AG04449 (cell line): Measurements from ENCODE around the gene TAF6.

ENCODE experiments used
- CTCF ChIA-PET: fragments of 350-600 bp; formaldehyde crosslinking; extraction: SDS; loops from one replicate; lab custom pipeline; 2021; ENCODE audit warnings: antibody characterized with exemption; lab: Yijun Ruan, JAX
- POLR2A ChIA-PET: fragments of 400-600, 350-600 bp; formaldehyde crosslinking; extraction: SDS; loops from one replicate; lab custom pipeline; 2020; ENCODE audit warnings: antibody characterized with exemption, inconsistent platforms; lab: Yijun Ruan, JAX
- DNase-seq: peaks from one replicate; pipeline ENCODE4 v3.0.0-alpha.2; 2010; ENCODE audit warnings: low read depth, low spot score
- H3K4me3 ChIP-seq: 2 replicates; pipeline ENCODE4 v1.5.1; 2011; ENCODE audit warnings: low read depth, mild to moderate bottlenecking, control low read depth, low read length
- TF ChIP-seq, protein P1 (sequence below): IDR thresholded peaks from one replicate; pipeline ENCODE4 v1.5.1; 2011; ENCODE audit warnings: mild to moderate bottlenecking, moderate library complexity, low read length, control low read depth, inconsistent platforms; ENCODE audit not compliant: insufficient read depth; ENCODE audit errors: missing control alignments

The TAF6 gene

DNA sequence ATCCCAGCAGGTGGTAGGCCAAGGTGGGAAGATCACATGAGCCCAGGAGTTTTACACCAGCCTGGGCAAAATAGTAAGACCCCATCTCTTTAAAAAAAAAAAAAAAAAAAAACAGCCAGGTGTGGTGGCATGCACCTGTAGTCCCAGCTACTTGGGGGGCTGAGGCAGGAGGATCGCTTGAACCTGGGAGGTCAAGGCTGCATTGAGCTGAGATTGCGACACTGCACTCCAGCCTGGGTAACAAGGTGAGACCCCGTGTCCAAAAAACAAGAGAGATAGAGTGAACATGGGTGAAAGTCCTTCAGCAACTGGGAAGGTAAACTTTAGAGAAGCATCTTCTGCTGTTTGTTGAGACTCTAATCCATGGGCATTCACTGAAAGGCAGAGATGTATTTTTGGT lies 23.3 kb upstream of the TAF6 start:
- ChIA-PET CTCF (interaction anchor here (0.9 to 13.2 kb wide), 3 partner anchors 11 to 76 kb away, joined by 3 to 167 read pairs (median 7); no protein-coding TSS in a partner anchor), POLR2A (interaction anchor here (0.6 kb wide), 1 partner anchor 41 kb away, joined by 3 read pairs; the partner anchor contains the start of genes AP4M1 and MCM7)
- TF ChIP-seq, protein P1, sequence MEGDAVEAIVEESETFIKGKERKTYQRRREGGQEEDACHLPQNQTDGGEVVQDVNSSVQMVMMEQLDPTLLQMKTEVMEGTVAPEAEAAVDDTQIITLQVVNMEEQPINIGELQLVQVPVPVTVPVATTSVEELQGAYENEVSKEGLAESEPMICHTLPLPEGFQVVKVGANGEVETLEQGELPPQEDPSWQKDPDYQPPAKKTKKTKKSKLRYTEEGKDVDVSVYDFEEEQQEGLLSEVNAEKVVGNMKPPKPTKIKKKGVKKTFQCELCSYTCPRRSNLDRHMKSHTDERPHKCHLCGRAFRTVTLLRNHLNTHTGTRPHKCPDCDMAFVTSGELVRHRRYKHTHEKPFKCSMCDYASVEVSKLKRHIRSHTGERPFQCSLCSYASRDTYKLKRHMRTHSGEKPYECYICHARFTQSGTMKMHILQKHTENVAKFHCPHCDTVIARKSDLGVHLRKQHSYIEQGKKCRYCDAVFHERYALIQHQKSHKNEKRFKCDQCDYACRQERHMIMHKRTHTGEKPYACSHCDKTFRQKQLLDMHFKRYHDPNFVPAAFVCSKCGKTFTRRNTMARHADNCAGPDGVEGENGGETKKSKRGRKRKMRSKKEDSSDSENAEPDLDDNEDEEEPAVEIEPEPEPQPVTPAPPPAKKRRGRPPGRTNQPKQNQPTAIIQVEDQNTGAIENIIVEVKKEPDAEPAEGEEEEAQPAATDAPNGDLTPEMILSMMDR, result no peak
- DNase-seq, result no peak
- H3K4me3 ChIP-seq, result no peak overlapping the region

DNA sequence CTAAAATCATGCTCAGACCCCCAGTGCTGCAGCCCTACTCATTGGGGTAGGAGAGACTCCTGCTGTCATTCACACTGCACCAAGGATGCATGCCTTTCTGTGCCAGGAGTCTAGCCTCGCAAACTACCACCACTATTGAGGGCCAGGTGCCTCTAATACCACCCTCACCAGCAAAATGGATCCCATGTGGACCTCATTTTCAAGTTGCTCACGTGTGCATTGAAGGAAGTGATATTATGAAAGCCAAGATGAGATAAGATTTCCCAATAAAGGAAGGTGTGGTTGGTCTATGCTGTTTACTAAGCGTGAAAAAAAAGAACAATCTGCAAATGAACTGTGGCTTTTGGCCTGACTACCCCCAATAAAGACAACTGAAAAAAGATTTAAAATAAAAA lies 22.4 kb upstream of the TAF6 start:
- ChIA-PET CTCF (interaction anchor here (0.7 to 13.2 kb wide), 3 partner anchors 10 to 77 kb away, joined by 3 to 167 read pairs (median 7); no protein-coding TSS in a partner anchor), POLR2A (interaction anchor here (0.6 kb wide), 1 partner anchor 40 kb away, joined by 3 read pairs; the partner anchor contains the start of genes AP4M1 and MCM7)
- TF ChIP-seq, protein P1, result no peak
- no peak overlapping the region for H3K4me3 ChIP-seq
- no peak for DNase-seq

DNA sequence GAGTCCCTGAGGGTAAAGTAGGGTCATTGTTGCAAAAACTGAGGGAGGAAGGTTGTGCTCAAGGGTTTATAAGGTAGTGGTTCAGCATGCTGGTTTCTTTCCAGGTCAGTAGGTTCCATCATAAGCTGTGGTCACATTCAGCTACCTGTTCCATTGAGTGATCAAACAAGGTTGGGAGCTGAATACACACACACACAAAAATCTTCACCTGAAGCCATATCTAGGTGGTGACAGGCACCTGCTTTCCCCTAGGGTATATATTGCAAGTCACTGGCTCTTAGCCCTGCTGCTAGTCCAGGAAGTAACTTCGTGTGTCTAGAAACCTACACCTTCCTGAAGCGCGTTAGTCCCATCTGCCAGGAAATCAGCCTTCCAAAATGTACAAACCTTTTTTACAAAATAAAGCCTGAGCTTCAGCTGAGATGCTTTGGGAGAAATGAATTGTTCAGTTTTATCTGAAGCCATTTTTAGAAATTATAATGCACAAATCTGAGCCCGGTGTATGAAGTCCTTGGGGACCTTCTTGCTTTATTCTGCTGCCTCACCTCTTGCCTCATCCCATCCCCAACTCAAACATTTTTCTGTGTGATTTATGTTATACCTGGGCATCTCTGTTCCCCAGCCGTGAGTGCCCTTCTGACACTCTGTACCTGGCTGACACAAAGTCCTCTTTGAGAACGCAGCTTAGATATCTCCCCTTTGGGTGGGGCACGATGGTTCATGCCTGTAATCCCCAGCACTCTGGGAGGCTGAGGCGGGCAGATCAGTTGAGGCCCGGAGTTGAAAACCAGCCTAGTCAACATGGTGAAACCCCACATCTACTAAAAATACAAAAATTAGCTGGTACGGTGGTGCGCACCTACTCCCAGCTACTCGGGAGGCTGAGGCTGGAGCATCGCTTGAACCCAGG lies 18.9 kb upstream of the TAF6 start:
- no peak for DNase-seq
- TF ChIP-seq, protein P1, result no peak
- no peak overlapping the region for H3K4me3 ChIP-seq
- ChIA-PET CTCF (interaction anchor here (1.0 to 13.2 kb wide), 3 partner anchors 7 to 76 kb away, joined by 4 to 298 read pairs (median 167); partner anchors contain the start of gene PVRIG), POLR2A (no interaction called here)

DNA sequence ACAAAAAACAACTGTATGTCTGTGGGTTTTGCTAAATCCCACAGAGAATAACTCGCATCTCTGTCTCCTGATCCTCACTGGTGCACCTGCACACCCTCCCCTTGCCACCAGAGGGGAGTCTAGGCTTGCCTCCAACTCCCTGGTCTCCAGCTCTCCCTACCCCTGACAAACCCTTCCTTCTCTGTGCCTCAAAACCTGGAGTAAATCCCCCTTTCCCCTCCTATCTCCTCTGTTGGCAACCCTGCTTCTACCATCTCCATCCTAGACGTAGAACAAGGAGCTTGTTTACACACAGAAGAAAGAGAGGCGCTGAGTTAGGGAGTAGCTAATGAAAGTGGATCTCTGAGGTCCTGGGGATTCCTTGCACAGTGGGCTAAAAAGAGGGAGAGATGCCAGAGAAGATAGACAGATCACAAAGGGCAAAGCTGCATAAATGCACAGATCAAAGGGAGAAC lies 13.6 kb upstream of the TAF6 start:
- H3K4me3 ChIP-seq, result no peak overlapping the region
- ChIA-PET CTCF (interaction anchor here (0.6 to 11.8 kb wide), 34 partner anchors 8 to 719 kb away, joined by 3 to 298 read pairs (median 8); partner anchors contain the start of genes AP4M1, GPC2, LAMTOR4 and MCM7), POLR2A (no interaction called here)
- TF ChIP-seq, protein P1, result peak; percentile 93
- DNase-seq, result no peak

DNA sequence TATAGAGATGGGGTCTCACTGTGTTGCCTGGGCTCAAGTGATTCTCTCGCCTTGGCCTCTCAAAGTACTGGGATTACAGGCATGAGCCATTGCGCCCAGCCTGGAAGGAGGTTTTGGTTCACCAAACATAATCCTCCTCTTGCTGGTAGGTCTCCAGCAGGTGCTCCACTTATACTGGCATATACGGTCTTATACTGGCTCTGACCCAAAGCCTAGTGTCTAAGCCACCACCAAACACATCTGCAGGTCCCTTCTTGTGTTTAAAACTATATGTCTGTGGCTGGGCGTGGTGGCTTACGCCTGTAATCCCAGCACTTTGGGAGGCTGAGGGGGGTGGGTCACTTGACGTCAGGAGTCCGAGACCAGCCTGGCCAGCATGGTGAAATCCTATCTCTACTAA lies 13.0 kb upstream of the TAF6 start:
- DNase-seq, result no peak
- ChIA-PET CTCF (interaction anchor here (0.6 to 11.8 kb wide), 32 partner anchors 7 to 275 kb away, joined by 3 to 298 read pairs (median 8); partner anchors contain the start of genes GPC2, LAMTOR4, PVRIG and STAG3), POLR2A (no interaction called here)
- no peak overlapping the region for H3K4me3 ChIP-seq
- TF ChIP-seq, protein P1, result no peak
